DMS114 treated with DMSO at 0.1 percent for 48 hours (cell line): ENCODE measurements around the gene ADAM33.

Source experiments
- DNase-seq: peaks from one replicate; lab custom pipeline; 2025; ENCODE audit not compliant: unreplicated experiment; lab: John Stamatoyannopoulos, UW

The ADAM33 gene

DNA sequence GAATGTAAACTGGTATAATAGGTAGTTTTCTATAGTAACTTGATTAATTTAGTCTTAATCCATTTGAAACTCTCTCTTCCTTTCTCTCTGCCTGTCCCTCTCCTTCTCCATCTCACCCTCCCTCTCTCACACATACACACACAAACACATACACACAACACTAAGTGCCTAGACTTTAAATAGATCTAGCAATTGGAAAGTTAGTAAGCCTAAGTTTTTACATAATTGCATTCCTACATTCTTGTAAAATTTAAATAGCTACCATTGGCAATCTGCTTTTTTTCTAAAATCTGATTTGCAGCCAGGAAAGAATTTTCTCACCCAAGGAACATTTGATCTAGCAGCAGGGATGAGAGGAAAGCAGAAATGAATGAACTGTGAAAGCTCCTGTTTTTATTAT is 34.3 kb downstream of the ADAM33 start:
- no peak for DNase-seq

DNA sequence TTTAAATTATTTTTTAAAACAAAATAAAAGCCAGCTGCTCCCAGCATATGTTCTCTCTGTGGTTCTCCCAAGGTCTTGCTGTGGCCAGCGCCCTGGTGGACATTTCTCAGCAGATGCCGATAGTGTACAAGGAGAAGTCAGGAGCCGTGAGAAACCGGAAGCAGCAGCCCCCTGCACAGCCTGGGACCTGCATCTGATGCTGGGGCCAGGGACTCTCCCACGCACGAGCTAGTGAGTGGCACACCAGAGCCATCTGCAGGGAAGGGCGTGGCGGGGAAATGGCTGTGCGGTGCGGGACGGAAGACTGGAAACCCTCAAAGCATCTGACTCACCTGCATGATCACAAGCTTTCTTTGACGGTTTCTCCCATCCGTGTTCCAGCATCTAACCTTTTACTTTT is 35.2 kb downstream of the ADAM33 start:
- no peak for DNase-seq

DNA sequence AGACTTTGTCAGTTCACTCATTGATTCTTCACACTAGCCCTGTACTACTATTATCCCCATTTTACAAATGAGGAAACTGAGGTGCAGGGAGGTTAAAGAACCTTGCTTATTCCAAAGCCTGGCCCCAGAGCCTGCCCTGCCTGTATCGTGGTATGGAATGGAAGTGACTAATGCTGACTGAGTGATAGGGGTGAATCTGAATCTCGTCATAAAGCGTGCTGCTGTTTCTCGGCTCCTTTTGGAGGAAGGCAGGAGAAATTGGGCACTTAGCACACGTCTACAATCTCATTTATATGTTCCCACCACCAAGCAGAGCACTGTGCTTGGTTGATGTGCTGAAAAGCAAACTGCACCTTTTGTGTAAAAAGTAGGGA is 35.8 kb downstream of the ADAM33 start:
- DNase-seq, result no peak

DNA sequence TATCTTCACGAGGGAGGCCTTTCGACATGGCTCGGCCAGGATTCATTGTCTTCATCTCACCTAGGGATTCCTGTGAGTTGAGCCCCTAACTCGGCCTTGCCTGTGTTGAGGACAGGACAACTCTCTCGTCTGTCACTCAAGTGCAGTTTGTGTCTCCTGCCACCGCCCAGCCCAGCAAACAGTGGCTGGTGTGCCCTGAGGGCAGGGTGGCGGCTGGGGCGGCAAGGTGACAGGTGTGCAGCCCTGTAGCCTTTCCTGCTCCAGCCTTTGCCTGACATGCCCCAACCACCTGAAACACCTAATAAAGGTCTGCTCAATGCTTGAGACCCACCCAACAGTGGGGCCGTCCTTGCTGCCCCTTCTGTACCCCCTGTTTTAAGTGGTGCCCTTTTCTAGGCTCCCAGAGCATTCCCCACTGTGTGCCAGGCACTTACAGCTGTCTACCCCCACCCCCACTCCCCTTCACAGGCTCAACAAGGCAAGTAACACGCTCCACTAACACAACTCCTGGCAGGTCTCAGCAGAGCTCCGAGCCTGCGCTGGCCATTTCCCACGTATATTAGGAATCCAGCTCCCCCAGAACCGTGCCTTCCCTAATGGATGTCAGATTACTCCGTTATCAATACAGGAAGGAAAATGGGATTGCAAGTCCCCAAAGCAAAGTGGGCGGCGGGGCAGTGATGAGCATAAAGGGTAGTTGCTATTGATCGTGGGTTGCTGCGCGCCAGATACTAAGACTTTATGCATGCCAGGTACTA is 36.3 kb downstream of the ADAM33 start:
- no peak for DNase-seq

DNA sequence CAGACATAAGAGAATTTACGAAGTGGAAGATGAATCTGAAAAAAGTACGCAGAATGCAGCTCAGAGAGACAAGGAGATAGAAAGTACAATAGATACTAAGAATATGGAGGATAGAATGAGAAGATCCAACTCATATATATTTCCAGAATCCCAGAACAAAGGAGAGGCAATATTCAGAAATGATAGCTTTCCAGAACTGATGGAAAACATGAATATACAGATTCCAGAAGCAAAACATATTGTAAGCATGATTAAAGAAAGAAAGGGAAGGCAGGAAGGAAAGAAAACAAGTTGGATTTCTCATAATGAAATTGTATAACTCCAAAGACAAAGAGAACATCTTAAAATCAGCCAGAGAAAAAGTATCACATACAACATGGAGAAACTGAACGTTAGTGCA is 41.6 kb downstream of the ADAM33 start:
- no peak for DNase-seq

DNA sequence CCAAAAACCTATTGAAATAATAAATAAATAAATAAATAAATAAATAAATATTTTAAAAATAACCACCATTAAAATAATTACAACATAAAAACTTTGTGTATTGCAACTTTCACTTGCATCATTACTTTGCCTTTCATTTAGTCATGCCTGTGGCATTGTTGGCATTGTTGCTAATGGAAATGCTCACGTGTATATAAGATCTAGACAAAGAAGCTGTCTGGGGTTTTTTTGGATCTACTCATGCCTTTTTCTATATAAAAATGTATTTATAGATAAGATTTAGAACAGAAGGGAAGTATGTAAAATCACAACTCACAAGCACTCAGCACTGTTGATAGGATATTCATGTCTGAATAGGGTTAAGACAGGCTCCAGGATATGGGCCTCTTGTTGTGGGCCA is 46.5 kb downstream of the ADAM33 start:
- DNase-seq, result no peak

DNA sequence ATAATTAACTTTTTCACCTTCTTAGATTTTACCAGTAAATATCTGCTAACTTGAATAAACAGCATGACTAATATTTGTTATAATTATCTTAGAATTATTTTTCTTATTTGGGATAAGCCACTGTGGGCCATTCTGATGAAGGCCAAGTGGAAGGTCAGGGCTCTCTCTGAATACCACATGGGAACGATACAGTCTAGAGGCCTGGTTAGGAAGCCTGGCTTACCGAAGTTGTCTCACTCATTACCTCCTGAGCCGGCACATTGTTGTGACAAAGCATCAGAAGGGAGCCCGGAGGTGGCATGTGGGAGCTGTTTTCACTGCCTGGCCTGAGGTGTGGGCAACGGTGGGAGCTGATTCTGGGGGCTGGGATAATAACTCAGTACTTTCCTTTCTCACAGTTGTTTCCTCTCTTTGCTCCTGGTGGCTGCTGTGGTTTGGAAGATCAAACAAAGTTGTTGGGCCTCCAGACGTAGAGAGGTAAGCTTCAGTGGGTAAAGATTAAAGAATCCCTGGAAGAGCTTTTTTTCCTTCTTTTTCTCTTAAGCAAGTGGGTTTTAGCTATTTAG is 47.8 kb downstream of the ADAM33 start:
- DNase-seq, result no peak

DNA sequence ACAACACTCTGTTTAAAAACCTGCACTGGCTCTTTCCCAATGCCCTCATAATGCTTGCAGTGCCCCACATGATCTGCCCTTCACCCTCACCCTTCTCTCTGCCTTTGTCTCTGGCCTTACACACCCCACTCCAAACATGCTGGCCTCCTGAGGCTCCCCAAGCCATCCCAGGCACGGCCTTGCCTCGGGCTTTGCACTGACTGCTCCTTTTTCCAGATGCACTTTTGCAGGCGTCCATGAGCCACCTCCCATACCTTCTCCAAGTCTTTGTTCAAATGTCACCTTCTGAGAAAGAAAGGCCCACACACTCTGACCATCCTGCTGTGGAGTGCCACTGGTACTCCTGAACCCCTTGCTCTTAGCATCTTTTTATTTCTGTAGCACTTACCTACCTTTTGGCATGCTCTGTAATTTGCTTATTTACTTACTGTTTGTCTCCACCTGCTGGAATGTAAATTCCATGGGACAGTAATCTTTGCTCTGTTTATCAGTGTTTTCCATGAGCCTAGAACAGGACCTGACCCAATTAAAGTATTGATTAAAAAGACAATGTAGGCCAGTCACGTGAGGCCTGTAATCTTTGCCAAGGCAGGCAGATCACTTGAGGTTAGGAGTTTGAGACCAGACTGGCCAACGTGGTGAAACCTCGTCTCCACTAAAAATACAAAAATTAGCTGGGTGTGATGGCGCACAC is 49.4 kb downstream of the ADAM33 start:
- no peak for DNase-seq

DNA sequence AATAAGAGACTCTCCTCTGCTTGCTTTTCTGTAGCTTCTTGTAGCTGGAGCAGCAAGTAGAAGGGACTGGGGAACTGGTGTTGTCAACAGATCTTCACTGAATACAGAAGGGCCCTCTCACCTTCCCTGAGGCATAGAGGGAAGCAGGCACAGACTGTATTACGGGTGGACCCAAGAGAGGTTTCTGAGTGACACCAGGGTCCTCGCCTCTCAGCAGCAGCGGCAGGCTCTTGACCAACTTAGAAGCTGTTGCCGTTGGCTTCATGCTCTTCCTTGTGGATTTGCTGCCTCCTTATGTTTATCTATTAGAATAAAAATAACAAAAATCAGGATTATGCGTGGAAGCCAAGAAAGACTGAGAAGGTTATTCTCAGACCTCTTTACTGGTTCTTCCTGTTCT is 50.3 kb downstream of the ADAM33 start:
- no peak for DNase-seq

DNA sequence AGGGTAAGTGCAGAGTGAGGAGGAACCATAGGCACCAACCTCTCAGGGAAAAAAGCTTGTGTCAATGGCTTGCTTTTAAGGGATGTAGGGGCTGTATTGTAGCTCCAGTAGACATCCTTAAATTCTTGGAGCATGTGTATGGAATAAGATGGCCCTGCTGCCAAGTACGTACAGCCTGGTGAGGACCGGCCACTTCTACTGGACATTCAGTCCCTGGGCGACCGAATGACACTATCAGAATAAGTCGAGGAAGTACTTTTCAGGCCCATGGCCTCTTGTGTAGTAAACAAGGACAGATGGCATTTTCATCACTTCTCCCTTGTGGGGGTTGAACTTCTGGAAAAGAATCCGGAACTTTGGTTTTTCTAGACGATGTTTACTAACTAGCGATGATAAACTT is 51.4 kb downstream of the ADAM33 start:
- DNase-seq, result no peak

DNA sequence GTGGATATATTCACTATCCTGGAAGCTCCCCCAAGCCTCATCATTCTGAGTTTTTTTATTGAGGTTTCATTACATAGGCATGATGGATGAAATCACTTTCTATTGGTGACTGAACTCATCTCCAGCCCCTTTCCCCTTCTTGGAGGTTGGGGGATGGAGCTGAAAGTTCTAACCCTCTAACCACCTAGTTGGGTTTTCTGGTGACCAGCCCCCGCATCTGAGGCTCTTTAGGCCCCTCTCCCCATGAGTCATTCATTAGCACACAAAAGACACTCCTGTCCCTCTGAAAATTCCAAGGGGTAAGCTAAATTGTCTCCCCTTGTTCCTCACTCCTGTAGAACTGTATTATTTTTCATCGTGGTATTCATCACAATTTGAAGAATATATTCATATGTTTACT is 51.9 kb downstream of the ADAM33 start:
- no peak for DNase-seq

DNA sequence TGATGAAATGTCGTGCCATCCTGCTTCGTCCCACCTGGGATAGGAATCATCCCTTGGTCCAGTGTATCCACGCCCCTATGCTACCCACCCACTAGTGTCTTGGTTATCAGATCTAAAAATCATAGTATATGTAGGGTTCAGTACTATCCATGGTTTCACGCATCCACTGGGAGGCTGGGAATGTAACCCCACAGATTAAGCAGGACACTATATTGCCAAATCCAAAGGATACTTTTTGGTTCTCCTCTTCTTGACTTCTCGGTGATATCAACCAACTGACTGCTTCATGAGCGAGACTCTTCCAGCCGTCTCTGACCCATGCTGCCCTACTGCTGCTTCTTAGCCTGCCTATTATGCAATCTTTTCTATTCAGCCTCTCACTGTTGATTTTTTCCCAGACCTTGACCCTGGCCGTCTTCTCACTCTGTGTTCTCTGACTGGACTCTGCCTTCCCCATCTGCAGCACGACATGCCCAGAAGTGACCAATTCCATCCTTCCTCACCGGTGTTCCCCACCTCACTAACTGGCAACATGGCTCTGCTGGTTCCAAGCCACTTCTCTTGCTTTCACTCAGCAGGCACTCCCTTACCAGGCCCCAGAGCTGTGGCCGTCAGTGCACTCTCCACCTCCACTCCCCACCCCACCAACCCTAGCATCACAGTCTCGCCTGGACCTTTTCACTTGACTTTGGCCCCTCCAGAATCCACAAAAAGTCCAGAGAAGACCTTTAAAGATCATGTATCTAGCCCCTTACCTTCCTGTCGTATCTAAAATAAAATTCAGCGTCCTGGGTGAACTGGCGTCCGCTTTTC is 53.1 kb downstream of the ADAM33 start:
- no peak for DNase-seq

DNA sequence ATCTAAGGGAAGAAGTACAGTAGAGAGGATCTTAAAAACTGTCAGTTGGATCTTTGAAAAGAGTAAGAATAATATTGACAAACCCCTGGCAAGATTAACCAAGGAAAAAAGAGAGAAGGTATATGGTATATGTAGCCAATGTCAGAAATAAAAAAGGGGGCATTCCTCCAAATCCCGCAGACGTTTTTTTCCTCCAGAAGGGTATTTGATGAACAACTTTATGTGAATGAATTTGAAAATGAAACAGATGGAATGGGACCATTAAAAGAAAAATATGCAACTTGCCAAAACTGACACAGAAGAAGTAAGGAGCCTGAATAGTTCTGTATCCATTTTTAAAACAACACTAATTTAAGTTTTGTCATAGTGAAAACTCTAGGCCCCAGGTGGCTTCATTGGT is 54.3 kb downstream of the ADAM33 start:
- no peak for DNase-seq

DNA sequence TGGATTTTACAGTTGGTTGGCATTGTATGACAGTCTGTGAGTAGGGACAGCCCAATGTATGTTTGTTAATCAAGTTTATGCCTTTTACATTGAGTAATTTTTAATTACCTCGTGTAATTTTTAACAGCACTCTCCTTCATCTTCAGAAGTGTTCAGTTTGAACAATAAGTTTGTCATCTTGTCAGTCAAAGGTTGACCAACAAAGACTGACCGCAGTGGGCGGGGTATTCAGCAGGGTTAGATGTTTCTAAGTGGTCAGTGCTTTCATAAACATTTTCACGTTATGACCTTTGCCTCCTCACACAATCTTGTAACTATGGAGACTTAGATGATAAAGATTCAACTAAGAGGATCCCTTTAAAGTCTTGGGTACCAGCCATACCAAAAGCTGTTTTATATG is 59.4 kb downstream of the ADAM33 start:
- no peak for DNase-seq

DNA sequence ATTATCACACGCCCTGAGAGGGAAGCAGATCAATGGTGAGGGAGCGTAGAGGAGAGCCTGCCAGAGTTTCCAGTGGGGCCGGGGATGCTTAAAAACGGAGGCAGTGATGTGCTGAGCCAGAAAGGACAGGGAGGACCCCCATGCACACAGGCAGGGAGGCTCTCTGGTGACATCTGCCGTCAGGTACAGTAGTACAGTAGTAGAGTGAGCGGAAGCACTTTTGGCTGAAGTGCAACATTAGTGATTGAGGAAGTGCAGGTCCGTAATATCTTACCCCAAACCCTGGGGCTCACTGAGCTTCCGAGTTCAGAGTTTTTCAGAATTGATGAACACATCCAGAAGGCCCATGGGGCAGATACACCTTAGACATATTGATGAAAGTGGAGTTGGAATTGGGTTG is 60.7 kb downstream of the ADAM33 start:
- DNase-seq, result no peak
